ENCODE measurements around the gene ADAMTS2. TPM values are rescaled to one million over a fixed set of nuclear protein-coding genes. Genes with fewer than 3 reads are reported as not detected.

Gene ADAMTS2
- total RNA-seq, 2 experiments from 2014 or later = not detected

GRCh38 chr5:179376701-179377420 is 31.6 kb upstream of the ADAMTS2 start:
- Mint-ChIP-seq H3K9me3 (no peaks in the 10 kb centered on the region), H3K27ac (no peak overlapping the region), H3K4me1 (no peaks in the 10 kb centered on the region), H3K4me3 (no peak overlapping the region), H3K27me3 (no peaks in the 10 kb centered on the region), H3K36me3 (no peaks in the 10 kb centered on the region)
- ATAC-seq (ENCODE audit: low read depth) (no peak), DNase-seq (no peak)
- POLR2A ChIA-PET = no interaction called here

- no peaks in the 10 kb centered on the region for H3K36me3 Mint-ChIP-seq
These were observed 30.6 kb upstream of the ADAMTS2 start for GRCh38 chr5:179375831-179376365.

GRCh38 chr5:179375236-179375685 is 30.0 kb upstream of the ADAMTS2 start:
- no peaks in the 10 kb centered on the region for H3K9me3 Mint-ChIP-seq
- POLR2A ChIA-PET = no interaction called here
- DNase-seq (no peak), ATAC-seq (ENCODE audit: low read depth) (no peak)
- no peak overlapping the region for H3K27ac Mint-ChIP-seq
- no peaks in the 10 kb centered on the region for H3K27me3 Mint-ChIP-seq
- no peak overlapping the region for H3K4me3 Mint-ChIP-seq
- no peaks in the 10 kb centered on the region for H3K36me3 Mint-ChIP-seq
- no peaks in the 10 kb centered on the region for H3K4me1 Mint-ChIP-seq

More at GRCh38 chr5:179375831-179376365, 30.6 kb upstream of the ADAMTS2 start:
- DNase-seq (no peak), ATAC-seq (ENCODE audit: low read depth) (no peak)
- Mint-ChIP-seq H3K9me3 (no peaks in the 10 kb centered on the region), H3K27me3 (no peaks in the 10 kb centered on the region), H3K27ac (no peak overlapping the region), H3K4me3 (no peak overlapping the region), H3K4me1 (no peaks in the 10 kb centered on the region)
- POLR2A ChIA-PET = no interaction called here

- DNase-seq (no peak), ATAC-seq (ENCODE audit: low read depth) (no peak)
- Mint-ChIP-seq H3K9me3 (no peaks in the 10 kb centered on the region), H3K27me3 (no peaks in the 10 kb centered on the region), H3K4me1 (no peaks in the 10 kb centered on the region), H3K4me3 (no peak overlapping the region), H3K36me3 (no peaks in the 10 kb centered on the region), H3K27ac (no peak overlapping the region)
- POLR2A ChIA-PET = no interaction called here
These were observed 29.4 kb upstream of the ADAMTS2 start for GRCh38 chr5:179374506-179375235.

- DNase-seq (no peak), ATAC-seq (ENCODE audit: low read depth) (no peak)
- no peak overlapping the region for H3K27ac Mint-ChIP-seq
- no peaks in the 10 kb centered on the region for H3K36me3 Mint-ChIP-seq
- H3K4me1 Mint-ChIP-seq = no peaks in the 10 kb centered on the region
- POLR2A ChIA-PET = no interaction called here
- H3K9me3 Mint-ChIP-seq = no peaks in the 10 kb centered on the region
- H3K4me3 Mint-ChIP-seq = no peak overlapping the region
- H3K27me3 Mint-ChIP-seq = no peaks in the 10 kb centered on the region
These were observed 28.8 kb upstream of the ADAMTS2 start for GRCh38 chr5:179373961-179374505.

- Mint-ChIP-seq H3K9me3 (no peaks in the 10 kb centered on the region), H3K27ac (no peak overlapping the region), H3K27me3 (no peaks in the 10 kb centered on the region), H3K4me1 (no peaks in the 10 kb centered on the region), H3K4me3 (no peak overlapping the region), H3K36me3 (no peaks in the 10 kb centered on the region)
- ATAC-seq (ENCODE audit: low read depth) = no peak
- POLR2A ChIA-PET = no interaction called here
- DNase-seq = no peak
These were observed 28.1 kb upstream of the ADAMTS2 start for GRCh38 chr5:179373101-179373934.

GRCh38 chr5:179371681-179372680 is 26.7 kb upstream of the ADAMTS2 start:
- Mint-ChIP-seq H3K36me3 (no peaks in the 10 kb centered on the region), H3K27ac (no peak overlapping the region), H3K9me3 (no peaks in the 10 kb centered on the region), H3K27me3 (no peaks in the 10 kb centered on the region), H3K4me3 (no peak overlapping the region), H3K4me1 (no peaks in the 10 kb centered on the region)
- no peak for ATAC-seq (ENCODE audit: low read depth)
- POLR2A ChIA-PET = no interaction called here
- DNase-seq = no peak

- ATAC-seq (ENCODE audit: low read depth) (no peak), DNase-seq (no peak)
- no peaks in the 10 kb centered on the region for H3K9me3 Mint-ChIP-seq
- H3K27me3 Mint-ChIP-seq = no peaks in the 10 kb centered on the region
- POLR2A ChIA-PET = no interaction called here
- no peaks in the 10 kb centered on the region for H3K36me3 Mint-ChIP-seq
- no peak overlapping the region for H3K27ac Mint-ChIP-seq
- H3K4me3 Mint-ChIP-seq = no peak overlapping the region
- H3K4me1 Mint-ChIP-seq = no peaks in the 10 kb centered on the region
These were observed 25.9 kb upstream of the ADAMTS2 start for GRCh38 chr5:179371121-179371510.

GRCh38 chr5:179370490-179371120 is 25.3 kb upstream of the ADAMTS2 start:
- DNase-seq = no peak
- no peaks in the 10 kb centered on the region for H3K9me3 Mint-ChIP-seq
- POLR2A ChIA-PET = no interaction called here
- no peaks in the 10 kb centered on the region for H3K36me3 Mint-ChIP-seq
- no peaks in the 10 kb centered on the region for H3K4me1 Mint-ChIP-seq
- H3K4me3 Mint-ChIP-seq = no peak overlapping the region
- no peaks in the 10 kb centered on the region for H3K27me3 Mint-ChIP-seq
- ATAC-seq (ENCODE audit: low read depth) = no peak
- no peak overlapping the region for H3K27ac Mint-ChIP-seq

GRCh38 chr5:179369530-179369884 is 24.2 kb upstream of the ADAMTS2 start:
- no peak for DNase-seq
- no peak for ATAC-seq (ENCODE audit: low read depth)
- Mint-ChIP-seq H3K9me3 (no peaks in the 10 kb centered on the region), H3K36me3 (no peaks in the 10 kb centered on the region), H3K4me3 (no peak overlapping the region), H3K27ac (no peak overlapping the region), H3K27me3 (no peaks in the 10 kb centered on the region), H3K4me1 (no peaks in the 10 kb centered on the region)
- POLR2A ChIA-PET = no interaction called here

GRCh38 chr5:179368806-179369529 is 23.7 kb upstream of the ADAMTS2 start:
- POLR2A ChIA-PET = no interaction called here
- no peak overlapping the region for H3K27ac Mint-ChIP-seq
- ATAC-seq (ENCODE audit: low read depth) = no peak
- no peaks in the 10 kb centered on the region for H3K9me3 Mint-ChIP-seq
- no peaks in the 10 kb centered on the region for H3K36me3 Mint-ChIP-seq
- H3K27me3 Mint-ChIP-seq = no peaks in the 10 kb centered on the region
- no peak for DNase-seq
- no peaks in the 10 kb centered on the region for H3K4me1 Mint-ChIP-seq
- H3K4me3 Mint-ChIP-seq = no peak overlapping the region
